ENCODE measurements around the gene ATG9A.

DNA sequence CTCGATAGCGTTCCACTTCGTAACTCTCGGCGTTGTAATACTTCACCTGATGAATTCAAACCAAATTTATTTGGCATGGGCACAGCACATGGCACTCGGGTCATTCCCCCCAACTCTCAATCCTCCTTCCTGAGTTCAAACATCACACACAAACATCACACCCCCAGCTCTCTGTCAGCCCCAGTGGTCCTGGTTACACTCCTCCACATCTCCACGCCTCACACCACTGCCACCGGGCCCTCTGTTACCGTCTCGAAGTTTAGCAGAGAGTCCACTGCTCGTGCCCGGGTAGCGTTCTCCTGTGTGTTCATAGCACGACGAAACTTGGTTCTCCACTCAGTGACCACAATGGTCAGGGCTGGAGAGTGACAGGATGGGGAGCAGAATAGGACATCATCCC is 15.3 kb downstream of the ATG9A start:
- TF ChIP-seq ATF3 (IDR thresholded peaks at IDR 0.05; ENCODE audit: insufficient read depth, low read depth, low read length), result no peak
- TF ChIP-seq, protein P1, sequence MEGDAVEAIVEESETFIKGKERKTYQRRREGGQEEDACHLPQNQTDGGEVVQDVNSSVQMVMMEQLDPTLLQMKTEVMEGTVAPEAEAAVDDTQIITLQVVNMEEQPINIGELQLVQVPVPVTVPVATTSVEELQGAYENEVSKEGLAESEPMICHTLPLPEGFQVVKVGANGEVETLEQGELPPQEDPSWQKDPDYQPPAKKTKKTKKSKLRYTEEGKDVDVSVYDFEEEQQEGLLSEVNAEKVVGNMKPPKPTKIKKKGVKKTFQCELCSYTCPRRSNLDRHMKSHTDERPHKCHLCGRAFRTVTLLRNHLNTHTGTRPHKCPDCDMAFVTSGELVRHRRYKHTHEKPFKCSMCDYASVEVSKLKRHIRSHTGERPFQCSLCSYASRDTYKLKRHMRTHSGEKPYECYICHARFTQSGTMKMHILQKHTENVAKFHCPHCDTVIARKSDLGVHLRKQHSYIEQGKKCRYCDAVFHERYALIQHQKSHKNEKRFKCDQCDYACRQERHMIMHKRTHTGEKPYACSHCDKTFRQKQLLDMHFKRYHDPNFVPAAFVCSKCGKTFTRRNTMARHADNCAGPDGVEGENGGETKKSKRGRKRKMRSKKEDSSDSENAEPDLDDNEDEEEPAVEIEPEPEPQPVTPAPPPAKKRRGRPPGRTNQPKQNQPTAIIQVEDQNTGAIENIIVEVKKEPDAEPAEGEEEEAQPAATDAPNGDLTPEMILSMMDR (IDR thresholded peaks at IDR 0.05; ENCODE audit: control extremely low read depth in 1 of 3, insufficient read depth in 1 of 3, low read depth in 1 of 3, low read length in 3 of 3), result no peak
- no peak for TF ChIP-seq RNF2 (IDR thresholded peaks at IDR 0.05; ENCODE audit: borderline replicate concordance, low read depth, low read length, missing control alignments, poor library complexity, severe bottlenecking)
- no peak for TF ChIP-seq BRCA1 (IDR thresholded peaks at IDR 0.05; ENCODE audit: low read depth, low read length)
- TF ChIP-seq CBX5 (IDR thresholded peaks at IDR 0.05; ENCODE audit: low read depth, low read length), result no peak
- TF ChIP-seq KDM5A (IDR thresholded peaks at IDR 0.05; ENCODE audit: low read length), result no peak
- TF ChIP-seq HDAC2 (IDR thresholded peaks at IDR 0.05; ENCODE audit: borderline replicate concordance in 1 of 2, low read depth in 2 of 2, low read length in 2 of 2), result no peak
- TF ChIP-seq, protein P2, sequence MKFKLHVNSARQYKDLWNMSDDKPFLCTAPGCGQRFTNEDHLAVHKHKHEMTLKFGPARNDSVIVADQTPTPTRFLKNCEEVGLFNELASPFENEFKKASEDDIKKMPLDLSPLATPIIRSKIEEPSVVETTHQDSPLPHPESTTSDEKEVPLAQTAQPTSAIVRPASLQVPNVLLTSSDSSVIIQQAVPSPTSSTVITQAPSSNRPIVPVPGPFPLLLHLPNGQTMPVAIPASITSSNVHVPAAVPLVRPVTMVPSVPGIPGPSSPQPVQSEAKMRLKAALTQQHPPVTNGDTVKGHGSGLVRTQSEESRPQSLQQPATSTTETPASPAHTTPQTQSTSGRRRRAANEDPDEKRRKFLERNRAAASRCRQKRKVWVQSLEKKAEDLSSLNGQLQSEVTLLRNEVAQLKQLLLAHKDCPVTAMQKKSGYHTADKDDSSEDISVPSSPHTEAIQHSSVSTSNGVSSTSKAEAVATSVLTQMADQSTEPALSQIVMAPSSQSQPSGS (IDR thresholded peaks at IDR 0.05; ENCODE audit: low read length), result no peak
- TF ChIP-seq RAD21 (IDR thresholded peaks at IDR 0.05 in 1 of 2, conservative IDR thresholded peaks at IDR 0.05 in 1 of 2; ENCODE audit: low read depth in 2 of 2, low read length in 2 of 2), result no peak
- no peak for TF ChIP-seq SIN3A (conservative IDR thresholded peaks at IDR 0.05 in 1 of 2, IDR thresholded peaks at IDR 0.05 in 1 of 2; ENCODE audit: low read depth in 1 of 2, low read length in 2 of 2)
- no peak for TF ChIP-seq POLR2AphosphoS5 (IDR thresholded peaks at IDR 0.05; ENCODE audit: low read depth, low read length)
- TF ChIP-seq, protein P3, sequence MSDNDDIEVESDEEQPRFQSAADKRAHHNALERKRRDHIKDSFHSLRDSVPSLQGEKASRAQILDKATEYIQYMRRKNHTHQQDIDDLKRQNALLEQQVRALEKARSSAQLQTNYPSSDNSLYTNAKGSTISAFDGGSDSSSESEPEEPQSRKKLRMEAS (IDR thresholded peaks at IDR 0.05), result no peak
- no peak for TF ChIP-seq SAP30 (IDR thresholded peaks at IDR 0.05; ENCODE audit: insufficient read depth, insufficient replicate concordance, low read length)
